Astrocyte (in vitro differentiated cells and primary cell): ENCODE results near the gene OASL. TPM values are rescaled to one million over a fixed set of nuclear protein-coding genes. Genes with fewer than 3 reads are reported as not detected.
"Not testable (repeated sequence)": the region's sequence is repeated elsewhere in the genome, so short reads cannot be mapped to it uniquely, and the experiment has no call there.

Source experiments
- DNase-seq: peaks from one replicate; pipeline ENCODE4 v3.0.0-alpha.2; 2010; ENCODE audit warnings: low read depth
- FAIRE-seq: peaks from 2 replicates; lab custom pipeline; 2011; peaks lifted over from hg19 to GRCh38; lab: Jason Lieb, UNC
- H2AFZ ChIP-seq: 2 replicates; pipeline ENCODE4 v1.6.0; 2012; ENCODE audit warnings: low read depth, low read length, inconsistent platforms
- H3K27ac ChIP-seq: 2 replicates; pipeline ENCODE4 v1.5.1; 2011; ENCODE audit warnings: low read depth, low read length, inconsistent platforms
- H3K27me3 ChIP-seq: 2 replicates; pipeline ENCODE4 v1.6.0; 2011; ENCODE audit warnings: low read length, inconsistent platforms; ENCODE audit not compliant: insufficient read depth
- H3K36me3 ChIP-seq: 2 replicates; pipeline ENCODE4 v1.5.1; 2011; ENCODE audit warnings: low read length, inconsistent platforms; ENCODE audit not compliant: insufficient read depth
- H3K4me1 ChIP-seq: 2 replicates; pipeline ENCODE4 v1.5.1; 2011; ENCODE audit warnings: low read length, inconsistent platforms; ENCODE audit not compliant: insufficient read depth
- H3K4me2 ChIP-seq: 2 replicates; pipeline ENCODE4 v1.6.0; 2012; ENCODE audit warnings: low read length, inconsistent platforms
- H3K4me3 ChIP-seq: 2 replicates; pipeline ENCODE4 v1.5.1; 2011; ENCODE audit warnings: low read depth, mild to moderate bottlenecking, low read length, inconsistent platforms; ENCODE audit not compliant: insufficient read depth
- H3K79me2 ChIP-seq: 2 replicates; pipeline ENCODE4 v1.6.0; 2012; ENCODE audit warnings: mild to moderate bottlenecking, low read length, inconsistent platforms; ENCODE audit not compliant: insufficient read depth
- H3K9ac ChIP-seq: 2 replicates; pipeline ENCODE4 v1.6.0; 2012; ENCODE audit warnings: mild to moderate bottlenecking, low read length, inconsistent platforms
- H3K9me3 ChIP-seq: 2 replicates; pipeline ENCODE4 v1.5.1; 2012; ENCODE audit warnings: low read depth, mild to moderate bottlenecking, low read length, inconsistent platforms; ENCODE audit not compliant: insufficient read depth
- H4K20me1 ChIP-seq: 2 replicates; pipeline ENCODE4 v1.6.0; 2012; ENCODE audit warnings: low read length, inconsistent platforms; ENCODE audit not compliant: insufficient read depth
- H3K27ac Mint-ChIP-seq: one replicate; pipeline ENCODE4 v1.8.0; 2021; ENCODE audit warnings: mild to moderate bottlenecking, mixed read lengths; ENCODE audit not compliant: unreplicated experiment
- H3K27me3 Mint-ChIP-seq: one replicate; pipeline ENCODE4 v1.8.0; 2021; ENCODE audit warnings: low read depth, mixed read lengths; ENCODE audit not compliant: unreplicated experiment
- H3K36me3 Mint-ChIP-seq: one replicate; pipeline ENCODE4 v1.8.0; 2021; ENCODE audit warnings: low read depth, mixed read lengths; ENCODE audit not compliant: unreplicated experiment
- H3K4me1 Mint-ChIP-seq: one replicate; pipeline ENCODE4 v1.8.0; 2021; ENCODE audit warnings: low read depth, mixed read lengths; ENCODE audit not compliant: unreplicated experiment
- H3K4me3 Mint-ChIP-seq: one replicate; pipeline ENCODE4 v1.8.0; 2021; ENCODE audit warnings: mild to moderate bottlenecking, moderate library complexity, mixed read lengths; ENCODE audit not compliant: unreplicated experiment
- H3K9me3 Mint-ChIP-seq: one replicate; pipeline ENCODE4 v1.8.0; 2021; ENCODE audit warnings: mild to moderate bottlenecking, mixed read lengths; ENCODE audit not compliant: unreplicated experiment
- EZH2 ChIP-seq: IDR thresholded peaks from 2 replicates; pipeline ENCODE4 v1.6.1; 2012; ENCODE audit warnings: mild to moderate bottlenecking, low read length, inconsistent platforms; ENCODE audit not compliant: insufficient read depth
- total RNA-seq: library from RNA; stranded (reverse); gene quantifications from 2 replicates; pipeline ENCODE4 v1.2.1, GENCODE V29; 2021
- TF ChIP-seq, protein P1 (sequence below): IDR thresholded peaks from 2 replicates; pipeline ENCODE4 v1.5.1; 2011; ENCODE audit warnings: low read depth, mild to moderate bottlenecking, inconsistent platforms, low read length, moderate library complexity; ENCODE audit not compliant: insufficient read depth

OASL gene
- total RNA-seq, 1 donor from 2014 or later, result 0.75 TPM

DNA sequence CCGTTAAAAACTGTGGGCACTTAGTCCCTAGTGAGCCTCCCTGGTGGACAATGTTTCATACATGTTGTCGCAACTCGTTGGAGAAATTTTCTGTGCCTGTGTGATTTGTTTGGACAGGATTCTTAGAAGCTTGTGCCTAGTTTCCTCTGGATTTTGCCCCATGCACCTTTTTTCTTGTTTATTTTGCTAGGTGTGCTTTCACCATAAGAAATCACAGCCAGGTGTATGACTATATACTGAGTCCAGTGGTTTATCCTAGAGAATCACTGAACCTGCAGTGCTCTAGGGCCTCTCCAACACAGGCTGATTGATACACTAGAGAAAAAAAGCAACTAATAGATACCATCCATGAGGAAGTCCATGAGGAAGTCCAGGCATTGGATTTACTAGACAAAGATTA is 33.1 kb upstream of the OASL start:
- no peaks in the 10 kb centered on the region for H3K27me3 ChIP-seq
- no peak overlapping the region for H3K27ac ChIP-seq
- Mint-ChIP-seq H3K9me3 (peaks cover 11% of the 10 kb centered on the region), H3K27me3 (peaks cover 8% of the 10 kb centered on the region), H3K27ac (no peak overlapping the region), H3K4me1 (no peaks in the 10 kb centered on the region), H3K36me3 (no peaks in the 10 kb centered on the region), H3K4me3 (no peak overlapping the region)
- H4K20me1 ChIP-seq, result no peaks in the 10 kb centered on the region
- peaks cover 3% of the 10 kb centered on the region for H3K9me3 ChIP-seq
- no peak overlapping the region for H3K9ac ChIP-seq
- no peak overlapping the region for H3K4me3 ChIP-seq
- TF ChIP-seq EZH2, result no peak
- H3K4me2 ChIP-seq, result no peak overlapping the region
- DNase-seq (no peak), FAIRE-seq (no peak)
- H3K36me3 ChIP-seq, result no peaks in the 10 kb centered on the region
- H3K79me2 ChIP-seq, result no peaks in the 10 kb centered on the region
- H2AFZ ChIP-seq, result no peak overlapping the region
- no peaks in the 10 kb centered on the region for H3K4me1 ChIP-seq

DNA sequence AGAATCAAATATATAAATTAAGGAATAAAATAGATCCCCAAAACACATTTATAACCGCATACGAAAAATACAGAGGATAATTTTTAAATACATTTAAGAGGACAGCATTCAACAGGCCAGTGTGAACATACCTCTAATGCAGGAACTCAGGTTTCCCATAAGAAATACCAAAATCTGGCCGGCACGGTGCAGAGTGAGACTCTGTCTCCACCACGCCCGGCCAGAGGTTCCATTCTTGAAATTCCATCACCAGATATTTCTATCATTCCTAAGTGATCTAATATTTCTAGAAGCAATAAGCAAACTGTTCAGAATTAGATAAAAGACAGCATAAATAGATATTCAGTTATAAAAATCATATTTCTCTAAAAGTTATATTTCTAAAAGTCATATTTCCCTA is 30.2 kb upstream of the OASL start:
- H3K27ac Mint-ChIP-seq, result no peak overlapping the region
- Histone ChIP-seq H3K4me2 (no peak overlapping the region), H3K27ac (no peak overlapping the region), H3K9ac (no peak overlapping the region), H3K9me3 (peaks cover 3% of the 10 kb centered on the region), H3K4me3 (no peak overlapping the region), H3K27me3 (peaks cover 4% of the 10 kb centered on the region), H3K36me3 (no peaks in the 10 kb centered on the region), H3K4me1 (no peaks in the 10 kb centered on the region), H4K20me1 (no peaks in the 10 kb centered on the region), H2AFZ (no peak overlapping the region), H3K79me2 (no peaks in the 10 kb centered on the region)
- H3K4me1 Mint-ChIP-seq, result no peaks in the 10 kb centered on the region
- no peak for DNase-seq
- peaks cover 12% of the 10 kb centered on the region for H3K27me3 Mint-ChIP-seq
- TF ChIP-seq EZH2, result no peak
- TF ChIP-seq, protein P1, sequence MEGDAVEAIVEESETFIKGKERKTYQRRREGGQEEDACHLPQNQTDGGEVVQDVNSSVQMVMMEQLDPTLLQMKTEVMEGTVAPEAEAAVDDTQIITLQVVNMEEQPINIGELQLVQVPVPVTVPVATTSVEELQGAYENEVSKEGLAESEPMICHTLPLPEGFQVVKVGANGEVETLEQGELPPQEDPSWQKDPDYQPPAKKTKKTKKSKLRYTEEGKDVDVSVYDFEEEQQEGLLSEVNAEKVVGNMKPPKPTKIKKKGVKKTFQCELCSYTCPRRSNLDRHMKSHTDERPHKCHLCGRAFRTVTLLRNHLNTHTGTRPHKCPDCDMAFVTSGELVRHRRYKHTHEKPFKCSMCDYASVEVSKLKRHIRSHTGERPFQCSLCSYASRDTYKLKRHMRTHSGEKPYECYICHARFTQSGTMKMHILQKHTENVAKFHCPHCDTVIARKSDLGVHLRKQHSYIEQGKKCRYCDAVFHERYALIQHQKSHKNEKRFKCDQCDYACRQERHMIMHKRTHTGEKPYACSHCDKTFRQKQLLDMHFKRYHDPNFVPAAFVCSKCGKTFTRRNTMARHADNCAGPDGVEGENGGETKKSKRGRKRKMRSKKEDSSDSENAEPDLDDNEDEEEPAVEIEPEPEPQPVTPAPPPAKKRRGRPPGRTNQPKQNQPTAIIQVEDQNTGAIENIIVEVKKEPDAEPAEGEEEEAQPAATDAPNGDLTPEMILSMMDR, result no peak
- FAIRE-seq, result no peak
- H3K9me3 Mint-ChIP-seq, result peaks cover 7% of the 10 kb centered on the region
- no peaks in the 10 kb centered on the region for H3K36me3 Mint-ChIP-seq
- no peak overlapping the region for H3K4me3 Mint-ChIP-seq

DNA sequence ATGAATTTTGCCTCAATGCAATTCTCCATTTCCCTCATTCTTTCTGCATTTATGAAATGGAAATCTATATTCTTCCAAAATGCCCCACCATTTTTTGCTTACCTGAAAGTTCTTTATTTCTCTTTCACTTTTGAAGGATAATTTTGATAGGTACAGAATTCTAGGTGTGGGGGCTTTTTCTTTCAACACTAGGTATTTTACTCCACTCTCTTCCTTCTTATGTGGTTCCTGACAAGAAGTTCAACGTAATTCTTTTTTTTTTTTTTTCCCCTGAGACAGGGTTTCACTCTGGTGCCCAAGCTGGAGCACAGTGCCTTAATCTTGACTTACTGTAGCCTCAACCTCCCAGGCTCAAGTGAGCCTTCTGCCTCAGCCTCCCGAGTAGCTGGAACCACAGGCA is 26.3 kb upstream of the OASL start:
- Histone ChIP-seq H4K20me1 (no peaks in the 10 kb centered on the region), H3K4me1 (no peaks in the 10 kb centered on the region), H3K4me3 (no peak overlapping the region), H3K27ac (no peak overlapping the region), H3K4me2 (no peak overlapping the region), H3K79me2 (no peaks in the 10 kb centered on the region), H3K27me3 (peaks cover 6% of the 10 kb centered on the region), H3K36me3 (no peaks in the 10 kb centered on the region), H2AFZ (no peak overlapping the region), H3K9me3 (no peaks in the 10 kb centered on the region), H3K9ac (no peak overlapping the region)
- Mint-ChIP-seq H3K27ac (no peak overlapping the region), H3K9me3 (no peaks in the 10 kb centered on the region), H3K36me3 (no peaks in the 10 kb centered on the region), H3K27me3 (peaks cover 17% of the 10 kb centered on the region), H3K4me1 (no peaks in the 10 kb centered on the region), H3K4me3 (no peak overlapping the region)
- TF ChIP-seq EZH2, result no peak
- TF ChIP-seq, protein P1, result no peak
- DNase-seq, result no peak
- no peak for FAIRE-seq

DNA sequence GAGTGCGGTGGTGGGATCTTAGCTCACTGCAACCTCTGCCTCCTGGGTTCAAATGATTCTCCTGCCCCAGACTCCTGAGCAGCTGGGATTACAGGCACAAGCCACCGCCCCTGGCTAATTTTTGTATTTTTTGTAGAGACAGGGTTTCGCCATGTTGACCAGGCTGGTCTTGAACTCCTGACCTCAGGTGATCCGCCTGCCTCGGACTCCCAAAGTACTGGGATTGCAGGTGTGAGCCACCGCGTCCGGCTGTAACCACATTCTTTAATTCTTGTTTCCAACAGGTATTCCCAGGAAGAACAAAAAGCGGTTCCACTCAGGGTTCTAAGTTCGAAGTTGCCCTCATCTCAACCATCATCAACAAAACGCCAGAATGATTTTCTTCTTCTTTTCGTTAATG is 25.5 kb upstream of the OASL start:
- H3K36me3 ChIP-seq, FAIRE-seq, H4K20me1 ChIP-seq, H3K4me1 ChIP-seq, H2AFZ ChIP-seq, H3K36me3 Mint-ChIP-seq, H3K27ac Mint-ChIP-seq, H3K4me2 ChIP-seq, DNase-seq, H3K4me3 Mint-ChIP-seq, H3K79me2 ChIP-seq, H3K9me3 ChIP-seq, H3K9me3 Mint-ChIP-seq, H3K4me1 Mint-ChIP-seq, H3K4me3 ChIP-seq, H3K27ac ChIP-seq, H3K27me3 ChIP-seq, H3K9ac ChIP-seq: not testable (repeated sequence)
- H3K27me3 Mint-ChIP-seq, result peaks cover 17% of the 10 kb centered on the region
